Measurements from ENCODE around the gene BTBD6.

Gene BTBD6

GRCh38 chr14:105241641-105242040 lies 6.7 kb upstream of the BTBD6 start:
- DNase-seq: no peak

GRCh38 chr14:105244334-105244733 lies 4.0 kb upstream of the BTBD6 start:
- no peak for DNase-seq

- no peak for DNase-seq
These were observed 1.3 kb upstream of the BTBD6 start for GRCh38 chr14:105247026-105247425.

GRCh38 chr14:105247715-105248367 lies 492 bp upstream of the BTBD6 start:
- DNase-seq: no peak

- DNase-seq: no peak
These were observed 1.1 kb downstream of the BTBD6 start for GRCh38 chr14:105249182-105250007.

GRCh38 chr14:105250008-105250366 lies 1.7 kb downstream of the BTBD6 start:
- DNase-seq: no peak

- no peak for DNase-seq
These were observed 2.7 kb downstream of the BTBD6 start for GRCh38 chr14:105250986-105251385.

GRCh38 chr14:105251920-105252319 lies 3.6 kb downstream of the BTBD6 start:
- DNase-seq: no peak

GRCh38 chr14:105252552-105253328 lies 4.4 kb downstream of the BTBD6 start:
- DNase-seq: no peak

GRCh38 chr14:105253329-105253682 lies 5.0 kb downstream of the BTBD6 start:
- no peak for DNase-seq

- DNase-seq: no peak
These were observed 6.7 kb downstream of the BTBD6 start for GRCh38 chr14:105255021-105255507.

- DNase-seq: no peak
These were observed 8.1 kb downstream of the BTBD6 start for GRCh38 chr14:105256292-105256960.

- DNase-seq: no peak
These were observed 9.1 kb downstream of the BTBD6 start for GRCh38 chr14:105257464-105257863.

- DNase-seq: no peak
These were observed 10.5 kb downstream of the BTBD6 start for GRCh38 chr14:105258846-105259245.

- no peak for DNase-seq
These were observed 12.6 kb downstream of the BTBD6 start for GRCh38 chr14:105260959-105261358.

GRCh38 chr14:105261781-105262180 lies 13.4 kb downstream of the BTBD6 start:
- no peak for DNase-seq

GRCh38 chr14:105267820-105268548 lies 19.7 kb downstream of the BTBD6 start:
- no peak for DNase-seq

- DNase-seq: no peak
These were observed 20.5 kb downstream of the BTBD6 start for GRCh38 chr14:105268736-105269354.

- no peak for DNase-seq
These were observed 21.1 kb downstream of the BTBD6 start for GRCh38 chr14:105269405-105269804.

- no peak for DNase-seq
These were observed 23.0 kb downstream of the BTBD6 start for GRCh38 chr14:105271224-105271890.

- no peak for DNase-seq
These were observed 24.3 kb downstream of the BTBD6 start for GRCh38 chr14:105272623-105273022.

Data from bone marrow (tissue), 2 donors.